GM12878 (cell line): ENCODE data around the gene PDRG1. TPM values are rescaled to one million over a fixed set of nuclear protein-coding genes. Genes with fewer than 3 reads are reported as not detected.

Experiments used
- ATAC-seq: fragments of 200-7000 bp; cut with Tn5 transposase; 3 replicates; pipeline ENCODE4 v1.9.1; 2020; ENCODE audit warnings: mild to moderate bottlenecking, moderate library complexity
- BruUV-seq: library from RNA; stranded (reverse); fragments of 400-500 nt; replicated peaks from 2 replicates; lab custom pipeline; 2021; lab: Mats Ljungman, UMichigan
- CTCF ChIA-PET: fragments of 300-600 bp; sonication (Branson Sonifier 250); formaldehyde crosslinking; extraction: SDS; loops from one replicate; lab custom pipeline; 2021; ENCODE audit warnings: inconsistent platforms; lab: Yijun Ruan, JAX
- POLR2A ChIA-PET: fragments of 350-600 bp; formaldehyde crosslinking; extraction: SDS; loops from one replicate; lab custom pipeline; 2021; ENCODE audit warnings: inconsistent platforms; lab: Charles Lee
- RAD21 ChIA-PET: fragments of 300-600 bp; sonication (Branson Sonifier 250); formaldehyde crosslinking; loops from one replicate; lab custom pipeline; 2023; ENCODE audit warnings: antibody characterized with exemption; ENCODE audit not compliant: unreplicated experiment; lab: Charles Lee
- SMC1A ChIA-PET: fragments of 300-600 bp; sonication (Branson Sonifier 250); formaldehyde crosslinking; loops from one replicate; lab custom pipeline; 2023; ENCODE audit not compliant: unreplicated experiment, uncharacterized antibody; lab: Charles Lee
- DNase-seq: peaks from one replicate; pipeline ENCODE4 v3.0.0-alpha.2; 2011; ENCODE audit warnings: low read depth, low spot score
- FAIRE-seq: peaks from 3 replicates; lab custom pipeline; 2011; peaks lifted over from hg19 to GRCh38; lab: Jason Lieb, UNC
- H2AFZ ChIP-seq: 2 replicates; pipeline ENCODE4 v1.6.0; 2011; ENCODE audit warnings: low read depth, low read length, control low read depth; ENCODE audit not compliant: control insufficient read depth
- H3K27ac ChIP-seq: 2 replicates; pipeline ENCODE4 v1.5.1; 2011; ENCODE audit warnings: control low read depth; ENCODE audit not compliant: control insufficient read depth, insufficient read depth
- H3K27me3 ChIP-seq, 2 experiments: replicated peaks in 1 of 2; 2 replicates each; pipeline versions ENCODE4 v1.6.0 to v1.6.1; 2011; ENCODE audit warnings: low read length in 1 of 2; ENCODE audit not compliant: control insufficient read depth in 2 of 2, insufficient read depth in 2 of 2
- H3K36me3 ChIP-seq, 2 experiments: 2 replicates each; pipeline ENCODE4 v1.5.1; 2011; ENCODE audit warnings: low read length in 1 of 2; ENCODE audit not compliant: control insufficient read depth in 2 of 2, insufficient read depth in 2 of 2
- H3K4me1 ChIP-seq: 2 replicates; pipeline ENCODE4 v1.6.1; 2011; ENCODE audit warnings: mild to moderate bottlenecking, low read length, moderate library complexity, mixed read lengths; ENCODE audit not compliant: control insufficient read depth, insufficient read depth
- H3K4me2 ChIP-seq: 2 replicates; pipeline ENCODE4 v1.6.0; 2011; ENCODE audit warnings: control low read depth; ENCODE audit not compliant: control insufficient read depth, insufficient read depth
- H3K4me3 ChIP-seq: fragments of 200-600 bp; sonication (generic); 2 replicates; pipeline ENCODE4 v1.5.1; 2016
- H3K79me2 ChIP-seq: 2 replicates; pipeline ENCODE4 v1.6.0; 2011; ENCODE audit warnings: low read length; ENCODE audit not compliant: control insufficient read depth, insufficient read depth
- H3K9ac ChIP-seq: 2 replicates; pipeline ENCODE4 v1.8.0; 2011; ENCODE audit warnings: low read length, control low read depth, mixed read lengths; ENCODE audit not compliant: control insufficient read depth, insufficient read depth
- H3K9me3 ChIP-seq: replicated peaks from 3 replicates; pipeline ENCODE4 v1.5.1; 2011; ENCODE audit warnings: mild to moderate bottlenecking, low read length; ENCODE audit not compliant: control insufficient read depth, insufficient read depth
- H4K20me1 ChIP-seq: 2 replicates; pipeline ENCODE4 v1.6.0; 2011; ENCODE audit not compliant: control insufficient read depth, insufficient read depth
- BACH1 ChIP-seq: fragments of 450-650 bp; IDR thresholded peaks from 2 replicates; pipeline ENCODE4 v1.6.1; 2017; ENCODE audit warnings: mild to moderate bottlenecking, borderline replicate concordance
- EED ChIP-seq: sonication (generic); IDR thresholded peaks from 2 replicates; pipeline ENCODE4 v1.6.1; 2016; ENCODE audit warnings: antibody characterized with exemption, low read depth
- ETV6 ChIP-seq, 2 experiments: fragments of 450-650 bp in 1 of 2; IDR thresholded peaks in 1 of 2; conservative IDR thresholded peaks in 1 of 2; 2 replicates each; pipeline ENCODE4 v1.6.1; 2014; ENCODE audit warnings: antibody characterized with exemption in 1 of 2, borderline replicate concordance in 1 of 2, low read depth in 1 of 2, mild to moderate bottlenecking in 1 of 2, moderate library complexity in 1 of 2
- LARP7 ChIP-seq: fragments of 450-650 bp; IDR thresholded peaks from 2 replicates; pipeline ENCODE4 v1.6.1; 2017; ENCODE audit warnings: mild to moderate bottlenecking
- MTA2 ChIP-seq: fragments of 450-650 bp; IDR thresholded peaks from 2 replicates; pipeline ENCODE4 v1.6.1; 2016; ENCODE audit warnings: low read depth, mild to moderate bottlenecking, moderate library complexity
- MYC ChIP-seq: IDR thresholded peaks from 2 replicates; pipeline ENCODE4 v1.6.1; 2011; ENCODE audit warnings: mild to moderate bottlenecking, low read length, moderate library complexity, inconsistent platforms; ENCODE audit not compliant: insufficient read depth, insufficient replicate concordance, insufficient read length, severe bottlenecking
- NBN ChIP-seq: fragments of 450-650 bp; IDR thresholded peaks from 2 replicates; pipeline ENCODE4 v1.6.1; 2016
- PAX8 ChIP-seq: fragments of 450-650 bp; IDR thresholded peaks from 2 replicates; pipeline ENCODE4 v1.6.1; 2017; ENCODE audit warnings: mild to moderate bottlenecking, moderate library complexity
- TCF7 ChIP-seq: IDR thresholded peaks from 2 replicates; pipeline ENCODE4 v1.6.1; 2014; ENCODE audit warnings: antibody characterized with exemption, borderline replicate concordance
- ZNF622 ChIP-seq: fragments of 450-650 bp; IDR thresholded peaks from 2 replicates; pipeline ENCODE4 v1.6.1; 2017; ENCODE audit warnings: mild to moderate bottlenecking, inconsistent platforms
- ZSCAN29 ChIP-seq: fragments of 450-650 bp; IDR thresholded peaks from 2 replicates; pipeline ENCODE4 v1.6.1; 2017; ENCODE audit warnings: mild to moderate bottlenecking, moderate library complexity
- WGBS: methylation state at CpG from one replicate; pipeline ENCODE4 v1.1.6; 2016; ENCODE audit warnings: low lambda C conversion rate; ENCODE audit not compliant: insufficient replicate concordance, insufficient coverage; ENCODE audit errors: missing lambda C conversion rate; 5-methylcytosine and 5-hydroxymethylcytosine counted together
- in situ Hi-C: fragments of 300-500 bp; cut with MboI; formaldehyde crosslinking; loops from 9 replicates; pipeline ENCODE4 v1.14.3; 2018; ENCODE audit warnings: mixed read lengths
- intact Hi-C: fragments of 100-400 bp; cut with micrococcal nuclease; formaldehyde crosslinking; loops from one replicate; pipeline ENCODE4 v1.14.2; 2022; ENCODE audit not compliant: unreplicated experiment
- polyA plus RNA-seq, 11 experiments: library from polyadenylated mRNA; depleted of rRNA in 4 of 11; unstranded in 6 of 11; stranded (reverse) in 5 of 11; fragments of >200 nt; fragmentation: Nextera tagmentation in 4 of 11; fragmentation: Illumina TruSeq in 1 of 11; extraction: Ambion mirVana in 4 of 11; extraction: Trizol in 1 of 11; gene quantifications; 1 replicate in 1 of 11; 2 replicates in 10 of 11; pipeline versions ENCODE4 v1.2.1 to v1.2.3, GENCODE V29; 2011 to 2016; ENCODE audit warnings: inconsistent platforms in 2 of 11, missing spikeins in 2 of 11, low read depth in 1 of 11
- total RNA-seq, 4 experiments: library from RNA; depleted of rRNA in 3 of 4; stranded (reverse); fragments of >200 nt in 3 of 4; fragmentation: Illumina TruSeq in 1 of 4; extraction: Trizol in 1 of 4; gene quantifications; 2 replicates each; pipeline versions ENCODE4 v1.2.1 to v1.2.3, GENCODE V29; 2013 to 2021
- TF ChIP-seq, protein P1 (sequence below): IDR thresholded peaks from 2 replicates; pipeline ENCODE4 v1.6.1; 2011; ENCODE audit warnings: borderline replicate concordance, low read depth, mild to moderate bottlenecking, moderate library complexity, mixed read lengths, low read length; ENCODE audit not compliant: insufficient read depth; ENCODE audit errors: extremely low read length
- TF ChIP-seq, protein P2 (sequence below): fragments of 450-650 bp; IDR thresholded peaks from 2 replicates; pipeline ENCODE4 v1.6.1; 2017; ENCODE audit warnings: mild to moderate bottlenecking, low read depth, inconsistent platforms; ENCODE audit not compliant: poor library complexity, severe bottlenecking
- TF ChIP-seq, protein P3 (sequence below): fragments of 450-650 bp; IDR thresholded peaks from 2 replicates; pipeline ENCODE4 v1.6.1; 2017; ENCODE audit warnings: mild to moderate bottlenecking, moderate library complexity

The PDRG1 gene
- total and polyA plus RNA-seq, 10 of the 15 experiments (the other 5 are each of a cell fraction or from before 2014, with no cell fraction given), result 11.1 to 55.8 (median 23.3) TPM

DNA sequence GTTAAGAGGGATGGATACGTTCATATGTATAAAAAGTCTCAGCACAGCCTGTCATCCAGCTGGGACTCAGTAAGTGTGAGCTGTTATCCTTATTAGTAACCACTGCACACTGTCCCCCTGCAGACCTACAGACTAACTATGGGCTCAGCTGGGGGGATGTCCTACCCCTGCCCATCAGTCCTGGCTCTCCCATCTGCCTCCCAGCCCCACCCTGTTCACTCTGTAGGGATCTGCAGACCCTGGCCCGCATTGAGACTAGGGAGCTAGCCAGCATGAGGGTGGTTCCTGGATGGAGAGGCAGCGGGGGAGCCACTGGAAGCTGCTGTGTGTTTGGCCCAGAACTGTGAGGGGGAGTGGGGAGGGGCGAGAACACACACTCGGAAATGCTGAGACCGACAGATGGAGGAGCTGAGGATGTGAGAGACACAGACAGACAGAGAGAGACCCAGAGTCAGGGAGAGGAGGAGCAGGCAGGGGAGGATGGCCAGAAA, 33.2 kb upstream of the PDRG1 start (continued):
- TF ChIP-seq, protein P1, sequence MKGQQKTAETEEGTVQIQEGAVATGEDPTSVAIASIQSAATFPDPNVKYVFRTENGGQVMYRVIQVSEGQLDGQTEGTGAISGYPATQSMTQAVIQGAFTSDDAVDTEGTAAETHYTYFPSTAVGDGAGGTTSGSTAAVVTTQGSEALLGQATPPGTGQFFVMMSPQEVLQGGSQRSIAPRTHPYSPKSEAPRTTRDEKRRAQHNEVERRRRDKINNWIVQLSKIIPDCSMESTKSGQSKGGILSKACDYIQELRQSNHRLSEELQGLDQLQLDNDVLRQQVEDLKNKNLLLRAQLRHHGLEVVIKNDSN, result no peak
- TF ChIP-seq EED (no peak), NBN (no peak)
- TF ChIP-seq, all 136 proteins: peak for 0

DNA sequence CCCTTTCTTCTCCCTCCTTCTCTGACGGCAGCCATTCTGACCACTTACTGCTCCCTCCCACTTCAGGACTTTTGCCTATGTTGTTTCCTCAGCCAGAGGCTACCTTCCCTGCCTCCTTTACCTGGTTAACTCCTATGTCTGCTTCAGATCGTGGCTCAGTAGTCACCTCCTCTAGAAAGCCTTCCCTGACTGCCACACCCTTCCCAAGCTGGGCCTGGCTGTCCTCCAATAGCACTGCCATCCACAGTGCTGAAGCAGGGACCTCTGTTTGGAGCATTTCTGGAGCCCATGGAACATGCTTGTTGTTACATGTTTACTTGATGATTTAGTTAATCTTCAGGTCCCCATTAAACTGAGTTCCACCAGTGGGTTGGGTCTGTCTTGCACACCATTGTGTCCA, 29.9 kb upstream of the PDRG1 start:
- no peak for ATAC-seq
- Histone ChIP-seq H3K27me3 (no peaks in the 10 kb centered on the region), H4K20me1 (no peaks in the 10 kb centered on the region), H3K79me2 (no peaks in the 10 kb centered on the region), H3K4me3 (no peak overlapping the region), H3K4me1 (no peaks in the 10 kb centered on the region), H2AFZ (no peak overlapping the region), H3K9me3 (no peaks in the 10 kb centered on the region), H3K9ac (no peak overlapping the region), H3K27ac (no peak overlapping the region), H3K4me2 (no peak overlapping the region), H3K36me3 (no peaks in the 10 kb centered on the region)
- BruUV-seq, result no TSS peak
- ChIA-PET RAD21 (no interaction called here), CTCF (interaction anchor here (1.3 kb wide), 1 partner anchor 159 kb away, joined by 3 read pairs; no protein-coding TSS in a partner anchor), SMC1A (no interaction called here), POLR2A (interaction anchor here (0.6 to 1.2 kb wide), 2 partner anchors 17 to 38 kb away, joined by 4 read pairs; no protein-coding TSS in a partner anchor)
- no peak for DNase-seq
- in situ Hi-C loops, result no loop called here
- no peak for FAIRE-seq
- WGBS, result 41% methylated on average over 2 of the region's 2 CpGs
- intact Hi-C loops, result no loop called here
- no peak for TF ChIP-seq BACH1
- no peak for TF ChIP-seq MYC
- no peak for TF ChIP-seq ETV6 (conservative IDR thresholded peaks at IDR 0.05 in 1 of 2, IDR thresholded peaks at IDR 0.05 in 1 of 2; ENCODE audit: borderline replicate concordance in 1 of 2, low read depth in 1 of 2)
- TF ChIP-seq, protein P2, sequence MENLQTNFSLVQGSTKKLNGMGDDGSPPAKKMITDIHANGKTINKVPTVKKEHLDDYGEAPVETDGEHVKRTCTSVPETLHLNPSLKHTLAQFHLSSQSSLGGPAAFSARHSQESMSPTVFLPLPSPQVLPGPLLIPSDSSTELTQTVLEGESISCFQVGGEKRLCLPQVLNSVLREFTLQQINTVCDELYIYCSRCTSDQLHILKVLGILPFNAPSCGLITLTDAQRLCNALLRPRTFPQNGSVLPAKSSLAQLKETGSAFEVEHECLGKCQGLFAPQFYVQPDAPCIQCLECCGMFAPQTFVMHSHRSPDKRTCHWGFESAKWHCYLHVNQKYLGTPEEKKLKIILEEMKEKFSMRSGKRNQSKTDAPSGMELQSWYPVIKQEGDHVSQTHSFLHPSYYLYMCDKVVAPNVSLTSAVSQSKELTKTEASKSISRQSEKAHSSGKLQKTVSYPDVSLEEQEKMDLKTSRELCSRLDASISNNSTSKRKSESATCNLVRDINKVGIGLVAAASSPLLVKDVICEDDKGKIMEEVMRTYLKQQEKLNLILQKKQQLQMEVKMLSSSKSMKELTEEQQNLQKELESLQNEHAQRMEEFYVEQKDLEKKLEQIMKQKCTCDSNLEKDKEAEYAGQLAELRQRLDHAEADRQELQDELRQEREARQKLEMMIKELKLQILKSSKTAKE, result no peak
- TF ChIP-seq MTA2, result no peak
- TF ChIP-seq TCF7, result no peak
- no peak for TF ChIP-seq LARP7
- no peak for TF ChIP-seq ZSCAN29
- no peak for TF ChIP-seq PAX8
- TF ChIP-seq, protein P3, sequence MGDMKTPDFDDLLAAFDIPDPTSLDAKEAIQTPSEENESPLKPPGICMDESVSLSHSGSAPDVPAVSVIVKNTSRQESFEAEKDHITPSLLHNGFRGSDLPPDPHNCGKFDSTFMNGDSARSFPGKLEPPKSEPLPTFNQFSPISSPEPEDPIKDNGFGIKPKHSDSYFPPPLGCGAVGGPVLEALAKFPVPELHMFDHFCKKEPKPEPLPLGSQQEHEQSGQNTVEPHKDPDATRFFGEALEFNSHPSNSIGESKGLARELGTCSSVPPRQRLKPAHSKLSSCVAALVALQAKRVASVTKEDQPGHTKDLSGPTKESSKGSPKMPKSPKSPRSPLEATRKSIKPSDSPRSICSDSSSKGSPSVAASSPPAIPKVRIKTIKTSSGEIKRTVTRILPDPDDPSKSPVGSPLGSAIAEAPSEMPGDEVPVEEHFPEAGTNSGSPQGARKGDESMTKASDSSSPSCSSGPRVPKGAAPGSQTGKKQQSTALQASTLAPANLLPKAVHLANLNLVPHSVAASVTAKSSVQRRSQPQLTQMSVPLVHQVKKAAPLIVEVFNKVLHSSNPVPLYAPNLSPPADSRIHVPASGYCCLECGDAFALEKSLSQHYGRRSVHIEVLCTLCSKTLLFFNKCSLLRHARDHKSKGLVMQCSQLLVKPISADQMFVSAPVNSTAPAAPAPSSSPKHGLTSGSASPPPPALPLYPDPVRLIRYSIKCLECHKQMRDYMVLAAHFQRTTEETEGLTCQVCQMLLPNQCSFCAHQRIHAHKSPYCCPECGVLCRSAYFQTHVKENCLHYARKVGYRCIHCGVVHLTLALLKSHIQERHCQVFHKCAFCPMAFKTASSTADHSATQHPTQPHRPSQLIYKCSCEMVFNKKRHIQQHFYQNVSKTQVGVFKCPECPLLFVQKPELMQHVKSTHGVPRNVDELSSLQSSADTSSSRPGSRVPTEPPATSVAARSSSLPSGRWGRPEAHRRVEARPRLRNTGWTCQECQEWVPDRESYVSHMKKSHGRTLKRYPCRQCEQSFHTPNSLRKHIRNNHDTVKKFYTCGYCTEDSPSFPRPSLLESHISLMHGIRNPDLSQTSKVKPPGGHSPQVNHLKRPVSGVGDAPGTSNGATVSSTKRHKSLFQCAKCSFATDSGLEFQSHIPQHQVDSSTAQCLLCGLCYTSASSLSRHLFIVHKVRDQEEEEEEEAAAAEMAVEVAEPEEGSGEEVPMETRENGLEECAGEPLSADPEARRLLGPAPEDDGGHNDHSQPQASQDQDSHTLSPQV, result no peak
- no peak for TF ChIP-seq ZNF622
